ENCODE measurements around the gene GNG7.

The GNG7 gene

DNA sequence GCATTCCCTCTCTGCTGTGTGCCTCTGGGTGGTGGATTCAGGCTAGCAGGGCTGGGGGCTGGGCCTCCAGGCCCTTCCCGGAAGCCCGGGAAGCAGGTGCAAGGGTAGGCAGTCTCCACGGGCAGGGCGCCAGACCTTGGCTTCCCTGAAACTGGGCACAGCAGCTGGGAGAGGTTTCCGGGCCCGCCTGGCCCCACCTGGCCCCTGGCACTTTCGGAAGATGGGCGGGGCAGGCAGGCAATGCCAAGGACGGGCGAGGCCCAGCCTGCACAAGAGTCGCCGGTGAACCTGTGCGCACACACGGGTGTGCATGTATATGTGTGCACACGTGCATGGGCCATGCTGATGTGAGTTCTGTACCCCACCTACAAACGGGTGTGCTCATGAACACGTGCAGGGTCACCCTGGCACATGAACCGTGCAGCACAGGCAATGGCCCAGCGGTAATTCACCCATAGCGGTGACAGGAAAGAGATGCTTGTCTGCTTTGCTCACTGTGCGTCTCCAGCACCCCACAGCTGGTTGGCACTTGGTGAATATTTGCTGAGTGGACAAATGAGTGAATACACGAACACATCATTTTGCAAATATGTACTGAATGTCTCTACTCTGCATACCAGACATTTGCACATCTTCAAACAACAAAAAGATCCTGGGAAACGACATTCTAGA, 211.2 kb downstream of the GNG7 start:
- Histone ChIP-seq H3K4me1 (peaks cover 32% of the 10 kb centered on the region), H3K4me2 (ENCODE audit: low read length) (peak overlapping the region; percentile 31), H3K27ac (peak overlapping the region; percentile 97), H3K36me3 (ENCODE audit: control insufficient read depth, insufficient read depth, low read length) (no peaks in the 10 kb centered on the region), H3K27me3 (ENCODE audit: control insufficient read depth, insufficient read depth, low read length) (no peaks in the 10 kb centered on the region), H3K79me2 (no peaks in the 10 kb centered on the region), H3K4me3 (ENCODE audit: low read depth, low read length) (no peak overlapping the region), H3K9ac (no peak overlapping the region), H3K9me3 (ENCODE audit: control insufficient read depth, low read length) (no peaks in the 10 kb centered on the region), H2AFZ (peak overlapping the region; percentile 25)
- TF ChIP-seq, protein P1, sequence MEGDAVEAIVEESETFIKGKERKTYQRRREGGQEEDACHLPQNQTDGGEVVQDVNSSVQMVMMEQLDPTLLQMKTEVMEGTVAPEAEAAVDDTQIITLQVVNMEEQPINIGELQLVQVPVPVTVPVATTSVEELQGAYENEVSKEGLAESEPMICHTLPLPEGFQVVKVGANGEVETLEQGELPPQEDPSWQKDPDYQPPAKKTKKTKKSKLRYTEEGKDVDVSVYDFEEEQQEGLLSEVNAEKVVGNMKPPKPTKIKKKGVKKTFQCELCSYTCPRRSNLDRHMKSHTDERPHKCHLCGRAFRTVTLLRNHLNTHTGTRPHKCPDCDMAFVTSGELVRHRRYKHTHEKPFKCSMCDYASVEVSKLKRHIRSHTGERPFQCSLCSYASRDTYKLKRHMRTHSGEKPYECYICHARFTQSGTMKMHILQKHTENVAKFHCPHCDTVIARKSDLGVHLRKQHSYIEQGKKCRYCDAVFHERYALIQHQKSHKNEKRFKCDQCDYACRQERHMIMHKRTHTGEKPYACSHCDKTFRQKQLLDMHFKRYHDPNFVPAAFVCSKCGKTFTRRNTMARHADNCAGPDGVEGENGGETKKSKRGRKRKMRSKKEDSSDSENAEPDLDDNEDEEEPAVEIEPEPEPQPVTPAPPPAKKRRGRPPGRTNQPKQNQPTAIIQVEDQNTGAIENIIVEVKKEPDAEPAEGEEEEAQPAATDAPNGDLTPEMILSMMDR (IDR thresholded peaks at IDR 0.05), result no peak

DNA sequence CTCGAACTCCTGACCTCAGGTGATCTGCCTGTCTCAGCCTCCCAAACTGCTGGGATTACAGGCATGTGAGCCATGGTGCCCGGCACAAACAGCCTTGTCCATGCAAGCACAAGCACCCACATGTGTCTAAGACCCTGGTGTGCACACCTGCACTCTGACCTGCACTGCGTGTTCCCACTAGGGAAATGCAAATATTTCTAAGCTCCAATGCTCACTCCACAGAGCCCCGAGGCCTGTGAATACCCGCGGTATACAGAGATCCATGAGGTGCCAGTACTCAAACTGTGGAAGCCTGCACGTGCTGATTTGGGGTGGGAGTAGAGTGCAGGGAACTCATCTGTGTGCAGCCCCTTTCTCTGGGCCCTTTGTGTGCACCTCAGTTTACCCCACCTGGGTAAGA, 211.8 kb downstream of the GNG7 start:
- Histone ChIP-seq H3K4me3 (ENCODE audit: low read depth, low read length) (no peak overlapping the region), H3K36me3 (ENCODE audit: control insufficient read depth, insufficient read depth, low read length) (no peaks in the 10 kb centered on the region), H3K9me3 (ENCODE audit: control insufficient read depth, low read length) (no peaks in the 10 kb centered on the region), H3K79me2 (no peaks in the 10 kb centered on the region), H3K27ac (peak overlapping the region; percentile 97), H3K4me1 (peaks cover 26% of the 10 kb centered on the region), H3K9ac (no peak overlapping the region), H3K27me3 (ENCODE audit: control insufficient read depth, insufficient read depth, low read length) (no peaks in the 10 kb centered on the region), H3K4me2 (ENCODE audit: low read length) (peak overlapping the region; percentile 30), H2AFZ (peak overlapping the region; percentile 25)
- TF ChIP-seq, protein P1 (IDR thresholded peaks at IDR 0.05), result no peak

DNA sequence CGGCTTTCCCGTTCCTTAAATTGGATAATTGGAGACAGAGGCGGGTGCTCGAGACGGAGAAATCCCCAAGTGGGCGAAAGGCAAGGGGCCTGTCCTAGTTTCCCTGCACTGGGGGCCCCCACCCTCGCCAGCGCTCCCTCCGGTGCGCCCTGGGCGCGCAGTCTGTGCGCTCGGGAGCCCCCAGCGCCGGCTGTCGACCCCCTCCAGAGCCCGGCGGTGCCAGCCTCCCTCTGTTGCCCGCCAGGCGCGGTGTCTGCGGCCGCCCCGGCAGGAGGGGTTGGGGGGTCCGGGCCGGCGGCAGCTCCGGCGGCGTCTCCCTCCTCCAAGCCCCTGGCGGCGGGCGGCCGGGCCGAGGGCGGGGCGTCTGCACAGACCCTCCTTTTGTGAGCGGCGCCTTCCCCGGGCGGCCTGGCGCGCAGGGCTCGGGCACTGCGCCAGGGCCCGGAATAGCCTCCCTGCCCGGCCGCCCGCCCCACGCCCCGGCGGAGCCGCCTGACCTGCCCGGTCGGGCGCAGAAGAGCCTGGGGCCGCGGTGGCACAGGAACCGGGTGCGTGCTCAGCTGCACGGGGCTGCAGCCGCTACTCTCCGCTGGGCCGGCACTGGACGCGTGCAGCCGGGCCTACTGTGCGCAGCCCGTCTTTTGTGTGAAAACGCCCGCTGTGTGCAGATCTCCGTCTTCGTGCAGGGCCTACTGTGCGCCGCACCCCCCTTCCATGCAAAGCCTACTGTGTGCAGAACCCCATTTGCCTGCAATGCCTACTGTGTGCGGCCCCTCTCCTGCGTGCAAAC, 213.4 kb downstream of the GNG7 start:
- Histone ChIP-seq H3K79me2 (no peaks in the 10 kb centered on the region), H3K9ac (no peak overlapping the region), H3K27me3 (ENCODE audit: control insufficient read depth, insufficient read depth, low read length) (no peaks in the 10 kb centered on the region), H3K4me2 (ENCODE audit: low read length) (peak overlapping the region; percentile 76), H2AFZ (peak overlapping the region; percentile 73), H3K9me3 (ENCODE audit: control insufficient read depth, low read length) (no peaks in the 10 kb centered on the region), H3K4me3 (ENCODE audit: low read depth, low read length) (peak overlapping the region; percentile 22), H3K4me1 (peaks cover 26% of the 10 kb centered on the region), H3K27ac (no peak overlapping the region), H3K36me3 (ENCODE audit: control insufficient read depth, insufficient read depth, low read length) (no peaks in the 10 kb centered on the region)
- TF ChIP-seq, protein P1 (IDR thresholded peaks at IDR 0.05), result no peak

GRCh38 chr19:2488405-2488941, 214.0 kb downstream of the GNG7 start:
- Histone ChIP-seq H3K27ac (no peak overlapping the region), H2AFZ (peak overlapping the region; percentile 73), H3K36me3 (ENCODE audit: control insufficient read depth, insufficient read depth, low read length) (no peaks in the 10 kb centered on the region), H3K9me3 (ENCODE audit: control insufficient read depth, low read length) (no peaks in the 10 kb centered on the region), H3K4me3 (ENCODE audit: low read depth, low read length) (no peak overlapping the region), H3K4me1 (peaks cover 26% of the 10 kb centered on the region), H3K9ac (no peak overlapping the region), H3K27me3 (ENCODE audit: control insufficient read depth, insufficient read depth, low read length) (no peaks in the 10 kb centered on the region), H3K4me2 (ENCODE audit: low read length) (peak overlapping the region; percentile 76), H3K79me2 (no peaks in the 10 kb centered on the region)
- TF ChIP-seq, protein P1 (IDR thresholded peaks at IDR 0.05), result no peak

All from parathyroid adenoma (tissue), 2 donors.